Skeletal muscle cell (primary cell): ENCODE data around the gene SCAP.
"Not testable (repeated sequence)": the region's sequence is repeated elsewhere in the genome, so short reads cannot be mapped to it uniquely, and the experiment has no call there.

Experiments used
- DNase-seq: peaks from one replicate; pipeline ENCODE4 v3.0.0-alpha.2; 2010; ENCODE audit warnings: low read depth
- H3K4me3 ChIP-seq: 2 replicates; pipeline ENCODE4 v1.5.1; 2011; ENCODE audit warnings: low read depth, mild to moderate bottlenecking, control low read depth, low read length, moderate library complexity

SCAP gene

GRCh38 chr3:47378869-47379268, 96.9 kb downstream of the SCAP start:
- H3K4me3 ChIP-seq = no peak overlapping the region
- no peak for DNase-seq

- no peak for DNase-seq
- no peak overlapping the region for H3K4me3 ChIP-seq
Measured at GRCh38 chr3:47377186-47377585, 98.6 kb downstream of the SCAP start.

GRCh38 chr3:47376393-47376792, 99.3 kb downstream of the SCAP start:
- no peak overlapping the region for H3K4me3 ChIP-seq
- DNase-seq = no peak

GRCh38 chr3:47374587-47374986, 101.2 kb downstream of the SCAP start:
- DNase-seq = no peak
- H3K4me3 ChIP-seq = no peak overlapping the region

GRCh38 chr3:47370887-47371697, 104.6 kb downstream of the SCAP start:
- no peak overlapping the region for H3K4me3 ChIP-seq
- no peak for DNase-seq

- not testable (repeated sequence) for DNase-seq, H3K4me3 ChIP-seq
Measured at GRCh38 chr3:47370020-47370419, 105.7 kb downstream of the SCAP start.

- H3K4me3 ChIP-seq = no peak overlapping the region
- DNase-seq = no peak
Measured at GRCh38 chr3:47367631-47368030, 108.1 kb downstream of the SCAP start.

GRCh38 chr3:47366833-47367232, 108.9 kb downstream of the SCAP start:
- no peak overlapping the region for H3K4me3 ChIP-seq
- no peak for DNase-seq

GRCh38 chr3:47365213-47366153, 110.3 kb downstream of the SCAP start:
- peak; percentile 31 for DNase-seq
- no peak overlapping the region for H3K4me3 ChIP-seq
